Measurements from ENCODE around the gene F5. TPM values are rescaled to one million over a fixed set of nuclear protein-coding genes. Genes with fewer than 3 reads are reported as not detected.
A peak's percentile ranks its signal among the peaks of the same experiment; 100 is the strongest.

The F5 gene
- total RNA-seq, 6 experiments from 2014 or later: 110 to 279 (median 175) TPM

DNA sequence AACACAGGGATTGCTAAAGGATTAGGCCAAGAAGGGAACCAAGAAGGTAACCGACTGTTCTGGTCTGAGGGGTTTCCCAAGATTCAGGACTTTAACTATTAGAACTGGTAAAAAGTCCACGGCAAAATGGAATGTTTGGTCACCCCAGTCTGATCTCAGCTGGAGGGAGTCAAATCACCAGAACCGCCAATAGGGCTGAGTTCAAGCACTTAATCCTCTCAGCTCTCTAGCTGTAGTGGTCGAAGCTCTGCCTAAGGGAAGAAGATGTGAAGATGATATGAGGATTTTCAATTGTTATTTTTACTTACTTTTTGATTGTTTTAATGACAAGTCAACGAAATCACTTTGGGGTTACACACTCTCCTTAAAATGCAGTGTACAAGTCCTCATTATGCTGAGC is 29.1 kb downstream of the F5 start:
- DNase-seq: no peak
- ATAC-seq: no peak
- no peaks in the 10 kb centered on the region for H3K9me3 ChIP-seq
- intact Hi-C loops (cut with DNase I): no loop called here
- no peaks in the 10 kb centered on the region for H3K27me3 ChIP-seq
- H3K36me3 ChIP-seq: peaks cover 0 to 87% (median 33%) of the 10 kb centered on the region in 4 donors
- WGBS (ENCODE audit: insufficient coverage, low coverage, low lambda C conversion rate, missing lambda C conversion rate): 89% methylated on average over 5 of the region's 5 CpGs
- no peak for TF ChIP-seq POLR2A (IDR thresholded peaks at IDR 0.05)
- TF ChIP-seq, protein P1, sequence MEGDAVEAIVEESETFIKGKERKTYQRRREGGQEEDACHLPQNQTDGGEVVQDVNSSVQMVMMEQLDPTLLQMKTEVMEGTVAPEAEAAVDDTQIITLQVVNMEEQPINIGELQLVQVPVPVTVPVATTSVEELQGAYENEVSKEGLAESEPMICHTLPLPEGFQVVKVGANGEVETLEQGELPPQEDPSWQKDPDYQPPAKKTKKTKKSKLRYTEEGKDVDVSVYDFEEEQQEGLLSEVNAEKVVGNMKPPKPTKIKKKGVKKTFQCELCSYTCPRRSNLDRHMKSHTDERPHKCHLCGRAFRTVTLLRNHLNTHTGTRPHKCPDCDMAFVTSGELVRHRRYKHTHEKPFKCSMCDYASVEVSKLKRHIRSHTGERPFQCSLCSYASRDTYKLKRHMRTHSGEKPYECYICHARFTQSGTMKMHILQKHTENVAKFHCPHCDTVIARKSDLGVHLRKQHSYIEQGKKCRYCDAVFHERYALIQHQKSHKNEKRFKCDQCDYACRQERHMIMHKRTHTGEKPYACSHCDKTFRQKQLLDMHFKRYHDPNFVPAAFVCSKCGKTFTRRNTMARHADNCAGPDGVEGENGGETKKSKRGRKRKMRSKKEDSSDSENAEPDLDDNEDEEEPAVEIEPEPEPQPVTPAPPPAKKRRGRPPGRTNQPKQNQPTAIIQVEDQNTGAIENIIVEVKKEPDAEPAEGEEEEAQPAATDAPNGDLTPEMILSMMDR (IDR thresholded peaks at IDR 0.05): no peak
- H3K4me3 ChIP-seq: no peak overlapping the region
- H3K27ac ChIP-seq: no peak overlapping the region
- no peaks in the 10 kb centered on the region for H3K4me1 ChIP-seq

GRCh38 chr1:169550294-169550693 is 36.0 kb downstream of the F5 start:
- no peak for DNase-seq
- TF ChIP-seq POLR2A (IDR thresholded peaks at IDR 0.05): no peak
- TF ChIP-seq, protein P1 (IDR thresholded peaks at IDR 0.05): peak; percentile 40 to 61 (median 47)
- Histone ChIP-seq H3K27ac (no peak overlapping the region), H3K4me3 (no peak overlapping the region), H3K4me1 (peaks cover 0 to 3% (median 0%) of the 10 kb centered on the region in 4 donors), H3K36me3 (peaks cover 0 to 88% (median 36%) of the 10 kb centered on the region in 4 donors), H3K9me3 (no peaks in the 10 kb centered on the region), H3K27me3 (no peaks in the 10 kb centered on the region)
- intact Hi-C loops (cut with DNase I): no loop called here
- WGBS (ENCODE audit: insufficient coverage, low coverage, low lambda C conversion rate, missing lambda C conversion rate): 30% methylated on average over 4 of the region's 4 CpGs
- ATAC-seq: peak; percentile 73 to 87 (median 78)

DNA sequence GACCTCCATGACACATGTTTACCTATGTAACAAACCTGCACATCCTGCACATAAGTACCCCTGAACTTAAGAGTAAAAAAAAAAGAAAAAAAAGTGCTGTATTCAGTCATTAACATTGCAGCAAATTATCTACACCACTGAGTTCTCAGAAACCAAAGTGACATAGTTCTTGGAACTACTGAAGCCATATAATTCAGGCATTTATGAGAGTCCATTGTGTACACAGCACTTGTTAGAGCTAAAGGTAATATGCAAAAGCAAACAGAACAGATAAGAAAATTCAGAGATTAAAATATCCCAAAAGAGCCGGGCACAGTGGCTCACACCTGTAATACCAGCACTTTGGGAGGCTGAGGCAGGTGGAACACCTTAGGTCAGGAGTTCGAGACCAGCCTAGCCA is 38.0 kb downstream of the F5 start:
- peaks cover 0 to 87% (median 35%) of the 10 kb centered on the region in 4 donors for H3K36me3 ChIP-seq
- DNase-seq: no peak
- H3K9me3 ChIP-seq: no peaks in the 10 kb centered on the region
- H3K27ac ChIP-seq: no peak overlapping the region
- H3K27me3 ChIP-seq: no peaks in the 10 kb centered on the region
- intact Hi-C loops (cut with DNase I): loop anchor here (10.0 kb wide), 2 partner anchors 73 to 83 kb away; no protein-coding TSS in a partner anchor
- WGBS (ENCODE audit: insufficient coverage, low coverage, low lambda C conversion rate, missing lambda C conversion rate): 63% methylated on average over 2 of the region's 2 CpGs
- no peak overlapping the region for H3K4me3 ChIP-seq
- no peak for ATAC-seq
- peaks cover 0 to 3% (median 0%) of the 10 kb centered on the region in 4 donors for H3K4me1 ChIP-seq
- TF ChIP-seq POLR2A (IDR thresholded peaks at IDR 0.05): no peak
- TF ChIP-seq, protein P1 (IDR thresholded peaks at IDR 0.05): no peak

GRCh38 chr1:169546087-169546995 is 39.9 kb downstream of the F5 start:
- H3K4me1 ChIP-seq: peaks cover 0 to 3% (median 0%) of the 10 kb centered on the region in 4 donors
- H3K27me3 ChIP-seq: no peaks in the 10 kb centered on the region
- no peak overlapping the region for H3K4me3 ChIP-seq
- DNase-seq (no peak), ATAC-seq (peak; percentile 72 to 84 (median 80))
- H3K36me3 ChIP-seq: peaks cover 0 to 87% (median 35%) of the 10 kb centered on the region in 4 donors
- 39% methylated on average over 15 of the region's 15 CpGs for WGBS (ENCODE audit: insufficient coverage, low coverage, low lambda C conversion rate, missing lambda C conversion rate)
- no peak for TF ChIP-seq POLR2A (IDR thresholded peaks at IDR 0.05)
- TF ChIP-seq, protein P1 (IDR thresholded peaks at IDR 0.05): peak; percentile 62 to 74 (median 70)
- peak overlapping the region in 1 of 3 donors; percentile 44 for H3K27ac ChIP-seq
- intact Hi-C loops (cut with DNase I): loop anchor here (10.0 kb wide), 2 partner anchors 72 to 82 kb away; no protein-coding TSS in a partner anchor
- H3K9me3 ChIP-seq: no peaks in the 10 kb centered on the region
